Ovary (tissue), 10 donors: ENCODE data around the gene SKA1. TPM values are rescaled to one million over a fixed set of nuclear protein-coding genes. Genes with fewer than 3 reads are reported as not detected.
A peak's percentile ranks its signal among the peaks of the same experiment; 100 is the strongest.

Source experiments
- DNase-seq, 5 donors: peaks; one replicate each; pipeline ENCODE4 v3.0.0-alpha.2; 2019 to 2020
- H3K27ac ChIP-seq, 2 donors: fragments of 200-600 bp; one replicate each; pipeline versions ENCODE4 v1.5.1 to v1.8.0; 2019 to 2022
- H3K27me3 ChIP-seq: fragments of 200-600 bp; one replicate; pipeline ENCODE4 v1.8.0; 2022
- H3K36me3 ChIP-seq: fragments of 200-600 bp; sonication (generic); one replicate; pipeline ENCODE4 v1.5.1; 2019
- H3K4me1 ChIP-seq: one replicate; pipeline ENCODE4 v1.8.1; 2013; ENCODE audit warnings: mild to moderate bottlenecking, moderate library complexity; ENCODE audit not compliant: insufficient read depth
- H3K4me3 ChIP-seq: fragments of 200-600 bp; sonication (generic); one replicate; pipeline ENCODE4 v1.5.1; 2017
- H3K9me3 ChIP-seq, 2 donors: fragments of 200-600 bp in 1 of 2; sonication (generic) in 1 of 2; one replicate each; pipeline versions ENCODE4 v1.5.1 to v1.8.1; 2013 to 2019; ENCODE audit warnings: mild to moderate bottlenecking in 1 of 2, moderate library complexity in 1 of 2
- CTCF ChIP-seq, 3 donors: fragments of 450-650 bp in 2 of 3; fragments of 200-600 bp in 1 of 3; IDR thresholded peaks; one replicate each; pipeline versions ENCODE4 v1.5.1 to v1.8.0; 2016 to 2022; ENCODE audit warnings: antibody characterized with exemption in 3 of 3, mild to moderate bottlenecking in 1 of 3
- EP300 ChIP-seq: sonication (generic); formaldehyde crosslinking; IDR thresholded peaks from one replicate; pipeline ENCODE4 v1.6.1; 2017; ENCODE audit warnings: antibody characterized with exemption
- POLR2A ChIP-seq: fragments of 450-650 bp; IDR thresholded peaks from one replicate; pipeline ENCODE4 v1.6.1; 2017; ENCODE audit warnings: antibody characterized with exemption, mild to moderate bottlenecking, moderate library complexity
- WGBS, 3 donors: extraction: QIAGEN DNeasy Blood & Tissue Kit in 1 of 3; methylation state at CpG; one replicate each; pipeline versions ENCODE4 v1.1.5 to v1.1.7; 2013 to 2017; 5-methylcytosine and 5-hydroxymethylcytosine counted together
- intact Hi-C, 4 donors: fragments of 100-400 bp; cut with DNase I; formaldehyde crosslinking; loops; one replicate each; pipeline versions ENCODE4 v1.11.0 to v1.15.1; 2022 to 2023
- long read RNA-seq, 3 donors: library from polyadenylated mRNA in 2 of 3; unstranded in 2 of 3; transcript quantifications; one replicate each; pipeline ENCODE4 v2.0.0 and lab custom pipeline, GENCODE V29; 2021 to 2026
- polyA plus RNA-seq, 2 donors: library from polyadenylated mRNA; stranded (reverse); fragments of 200-250 nt in 1 of 2; fragments of 350-450 nt in 1 of 2; fragmentation: Illumina TruSeq in 1 of 2; extraction: RNeasy Lipid Tissue Mini Kit (QIAGEN cat#74804) in 1 of 2; gene quantifications; one replicate each; pipeline ENCODE4 v1.2.3, GENCODE V29; 2013 to 2014
- total RNA-seq, 7 donors: library from RNA; depleted of rRNA in 2 of 7; stranded (reverse); fragments of >200 nt in 2 of 7; fragmentation: NEBNext Ultra II Directional in 3 of 7; extraction: Animal tissue kit (Norgen Biotek cat#: 25700) in 3 of 7; gene quantifications; one replicate each; pipeline versions ENCODE4 v1.1.0 to v1.2.4, GENCODE V29; 2016 to 2023
- donor health status: DM: no; HTN: no; CAD: no; lungs with moderate emphysema.
- donor health status: DM: no; HTN: no; CAD: no.
- donor health status: Bipolar disorder and iron deficiency.
- donor health status: DM: yes; HTN: yes; CAD: no.
- donor health status: DM: no; HTN: no; CAD: no.
- donor health status: DM: yes; HTN: yes; CAD: no.

The SKA1 gene
- total RNA-seq = 1 to 10 TPM in 1 of 7 donors, under 1 TPM in 3, not detected in 3; 0.11 to 1.0 (median 0.60) TPM
- 1 to 10 TPM in 1 of 2 donors, under 1 TPM in 1; 0.10 to 3.3 TPM for polyA plus RNA-seq
- long read RNA-seq, donor 1 = 0 reads
- long read RNA-seq, donor 2, partial matches to known transcripts = 0 of 1 reads
- long read RNA-seq, donor 2, other reads (novel, unspliced or antisense) = 0 of 1 reads
- long read RNA-seq, donor 3 = 0 reads

GRCh38 chr18:50374753-50375391 lies at the start of gene SKA1:
Gene SKA1 (plus strand): TSS chr18:50375046. CDS start chr18:50375831, 785 bp downstream.
- no peak for TF ChIP-seq CTCF (IDR thresholded peaks at IDR 0.05)
- Histone ChIP-seq H3K27ac (peak within 1 kb of the TSS in 1 of 2 donors; percentile 49), H3K9me3 (peaks cover 0 to 2% of the 10 kb centered on the region in 2 donors), H3K4me1 (peaks cover 3% of the 10 kb centered on the region), H3K27me3 (no peaks in the 10 kb centered on the region), H3K4me3 (peak within 1 kb of the TSS; percentile 30), H3K36me3 (no peaks in the 10 kb centered on the region)
- 0 to 1% (median 1%) methylated on average over 37 to 47 of the region's 47 CpGs for WGBS, 3 donors
- peak; percentile 86 to 95 (median 92) for DNase-seq
- intact Hi-C loops = no loop called here

- no peaks in the 10 kb centered on the region for H3K36me3 ChIP-seq
- H3K4me1 ChIP-seq = no peaks in the 10 kb centered on the region
- H3K27me3 ChIP-seq = no peaks in the 10 kb centered on the region
- no peak overlapping the region for H3K27ac ChIP-seq
- H3K4me3 ChIP-seq = no peak overlapping the region
- DNase-seq = no peak
- H3K9me3 ChIP-seq = no peaks in the 10 kb centered on the region
- TF ChIP-seq CTCF (IDR thresholded peaks at IDR 0.05) (no peak), POLR2A (no peak), EP300 (no peak)
- WGBS, 3 donors = 78 to 88% (median 83%) methylated on average over 3 of the region's 3 CpGs
- intact Hi-C loops = no loop called here
Measured at GRCh38 chr18:50327983-50328382, 46.9 kb upstream of the SKA1 start.

- no peaks in the 10 kb centered on the region for H3K27me3 ChIP-seq
- no peaks in the 10 kb centered on the region for H3K36me3 ChIP-seq
- H3K4me1 ChIP-seq = no peaks in the 10 kb centered on the region
- intact Hi-C loops = no loop called here
- H3K9me3 ChIP-seq = no peaks in the 10 kb centered on the region
- TF ChIP-seq CTCF (IDR thresholded peaks at IDR 0.05) = no peak
- TF ChIP-seq EP300 = no peak
- TF ChIP-seq POLR2A = no peak
- no peak overlapping the region for H3K27ac ChIP-seq
- no peak for DNase-seq
- H3K4me3 ChIP-seq = no peak overlapping the region
Measured at GRCh38 chr18:50330176-50330575, 44.7 kb upstream of the SKA1 start.

GRCh38 chr18:50331691-50332090 lies 43.2 kb upstream of the SKA1 start:
- Histone ChIP-seq H3K36me3 (no peaks in the 10 kb centered on the region), H3K27me3 (no peaks in the 10 kb centered on the region), H3K4me3 (no peak overlapping the region), H3K4me1 (no peaks in the 10 kb centered on the region), H3K9me3 (no peaks in the 10 kb centered on the region), H3K27ac (no peak overlapping the region)
- intact Hi-C loops = no loop called here
- TF ChIP-seq POLR2A (no peak), CTCF (IDR thresholded peaks at IDR 0.05) (no peak), EP300 (no peak)
- WGBS, 3 donors = 70 to 75% (median 71%) methylated on average over 1 of the region's 1 CpG
- DNase-seq = no peak
